HG03432 (cell line): ENCODE results near the gene GCHFR.
A peak's percentile ranks its signal among the peaks of the same experiment; 100 is the strongest.

ENCODE experiments used
- ATAC-seq: cut with Tn5 transposase; IDR thresholded peaks from one replicate; pipeline ENCODE4 v1.9.1; 2021; ENCODE audit warnings: mild to moderate bottlenecking, moderate library complexity; ENCODE audit not compliant: unreplicated experiment

GCHFR gene

DNA sequence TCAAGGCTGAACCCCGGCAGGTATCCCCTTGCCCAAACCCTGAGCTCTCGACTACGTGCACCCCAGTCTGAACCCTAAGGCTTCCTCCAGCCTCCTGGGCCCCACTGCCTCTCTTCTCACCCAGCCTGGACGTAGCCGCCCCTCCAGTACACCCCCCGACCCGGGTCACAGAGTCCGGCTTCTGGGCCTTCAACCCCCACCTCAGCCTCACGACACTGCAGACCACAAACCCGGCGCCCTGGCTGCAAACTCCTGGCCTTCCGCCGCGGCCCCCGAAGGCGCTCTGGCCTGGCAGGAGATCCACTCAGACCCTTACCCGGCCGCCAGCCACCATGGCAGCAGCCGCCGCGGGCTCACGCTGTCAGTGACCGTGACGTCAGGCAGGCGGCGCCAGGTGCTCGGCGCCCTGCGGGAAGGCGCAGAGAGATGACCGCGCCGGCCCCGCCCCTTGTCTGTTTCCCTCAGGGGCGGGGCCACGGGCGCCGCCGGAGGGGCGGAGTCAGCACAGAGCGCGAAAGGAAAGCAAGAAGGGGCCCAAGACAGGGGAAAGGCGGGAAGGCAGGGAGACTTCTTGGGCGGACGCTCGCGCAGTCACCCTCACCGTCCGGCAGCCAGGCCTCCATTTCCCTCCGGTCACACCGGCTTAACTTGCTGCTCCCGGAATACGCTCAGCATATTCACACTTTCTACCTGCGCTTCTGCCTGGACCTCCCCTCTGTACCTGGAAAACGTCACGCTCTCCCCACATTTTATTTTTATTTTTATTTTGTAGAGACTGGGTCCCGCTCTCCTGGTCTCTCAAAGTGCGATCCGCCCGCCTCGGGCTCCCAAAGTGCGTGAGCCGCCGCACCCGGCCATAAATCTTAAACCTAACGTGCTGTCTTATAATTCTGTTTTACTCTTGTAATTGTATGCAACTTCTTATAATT, 8.7 kb upstream of the GCHFR start, which contains the start of gene RMDN3:
RMDN3 (minus strand) TSS at position 372 of the 929 bp plus-strand sequence. CDS start 471 bp downstream, outside the sequence.
- ATAC-seq, result peak; percentile 85

DNA sequence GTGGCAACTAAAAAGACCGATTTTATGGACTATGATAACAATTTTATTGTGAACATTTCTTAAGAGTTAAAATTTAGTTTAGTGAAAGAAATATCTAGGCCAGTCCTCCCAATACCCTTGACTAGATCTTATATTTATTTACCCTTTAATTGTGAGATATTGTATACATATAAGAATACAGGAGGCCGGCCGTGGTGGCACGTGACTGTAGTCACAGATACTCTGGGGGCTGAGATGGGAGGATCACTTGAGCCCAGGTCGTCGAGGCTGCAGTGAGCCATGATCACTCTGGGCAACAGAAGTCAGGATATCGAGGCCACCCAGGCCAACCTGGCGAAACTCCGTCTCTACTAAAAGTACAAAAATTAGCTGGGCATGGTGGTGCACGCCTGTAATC, 8.1 kb upstream of the GCHFR start:
- ATAC-seq, result no peak

DNA sequence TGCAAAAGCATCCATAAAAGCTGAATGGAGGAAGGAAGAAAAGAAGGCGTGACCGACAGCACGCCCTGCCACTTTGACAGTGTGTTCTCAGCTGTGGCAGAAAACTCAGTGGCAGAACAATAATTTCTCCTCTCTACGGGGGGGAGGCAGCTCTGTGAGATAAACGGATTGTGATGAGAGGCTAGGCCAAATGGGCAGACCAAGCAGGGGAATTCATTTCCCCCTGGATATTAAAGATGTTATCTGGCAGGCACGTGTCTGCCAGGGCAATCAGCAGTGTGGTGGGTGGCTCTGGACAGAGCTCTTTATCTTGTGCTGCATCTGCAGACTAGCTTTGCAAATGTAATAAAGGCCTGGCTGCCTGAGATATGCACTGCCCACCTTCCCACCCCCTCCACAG, 6.9 kb upstream of the GCHFR start:
- no peak for ATAC-seq

DNA sequence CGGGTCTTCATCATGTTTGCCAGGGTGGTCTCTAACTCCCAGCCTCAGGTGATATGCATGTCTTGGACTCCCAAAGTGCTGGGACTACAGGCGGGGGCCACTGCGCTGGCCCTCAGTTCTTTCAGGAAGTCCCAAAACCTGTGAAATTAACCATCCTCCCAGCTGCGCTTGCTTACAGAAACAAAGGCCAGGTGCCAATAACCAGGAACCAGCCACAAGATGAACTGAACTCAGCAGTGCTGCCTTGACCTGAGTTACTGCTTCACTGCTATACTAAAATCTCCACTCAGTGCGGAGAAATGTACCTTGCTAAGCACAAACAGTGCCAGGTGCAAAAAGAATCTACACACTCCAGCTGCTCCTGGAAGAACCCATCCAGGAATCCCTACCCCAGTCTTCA, 3.9 kb upstream of the GCHFR start:
- no peak for ATAC-seq

DNA sequence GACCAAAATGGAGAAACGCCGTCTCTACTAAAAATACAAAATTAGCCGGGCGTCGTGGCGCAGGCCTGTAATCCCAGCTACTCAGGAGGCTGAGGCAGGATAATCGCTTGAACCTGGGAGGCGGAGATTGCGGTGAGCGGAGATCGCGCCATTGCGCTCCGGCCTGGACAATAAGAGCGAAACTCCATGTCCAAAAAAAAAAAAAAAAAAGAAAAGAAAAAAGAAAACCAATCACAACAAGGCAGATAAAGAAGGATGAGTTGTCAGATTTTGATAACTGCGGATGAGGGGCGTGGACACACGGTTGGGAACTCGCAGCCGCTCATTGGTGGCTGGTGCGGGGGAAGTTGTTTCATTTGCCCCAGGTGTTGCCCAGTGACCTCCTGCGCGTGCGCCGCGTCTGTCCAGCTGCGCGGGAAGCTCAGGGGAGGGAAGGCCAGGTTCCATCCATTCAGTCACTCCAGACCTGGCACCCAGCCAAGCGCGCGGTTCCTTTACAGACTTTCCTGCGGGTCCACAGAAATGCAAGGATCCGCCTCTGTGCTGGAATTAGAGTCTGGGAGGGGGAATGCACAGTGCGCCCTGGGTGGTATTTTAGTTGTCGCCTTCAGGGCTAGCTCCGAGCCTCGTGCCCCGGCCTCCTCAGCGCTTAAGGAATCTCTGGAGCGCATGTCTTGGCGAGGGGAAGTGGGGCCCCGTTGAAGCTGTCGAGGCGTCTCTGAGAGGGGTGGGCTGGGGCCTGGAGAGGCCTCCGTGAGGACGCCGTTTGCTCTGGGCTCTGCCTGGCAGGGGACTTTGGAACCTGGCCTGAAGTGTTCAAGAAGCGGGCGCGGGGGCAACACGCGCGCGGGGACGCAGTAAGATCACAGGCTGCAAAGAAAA, 708 bp upstream of the GCHFR start:
- peak; percentile 2 for ATAC-seq

DNA sequence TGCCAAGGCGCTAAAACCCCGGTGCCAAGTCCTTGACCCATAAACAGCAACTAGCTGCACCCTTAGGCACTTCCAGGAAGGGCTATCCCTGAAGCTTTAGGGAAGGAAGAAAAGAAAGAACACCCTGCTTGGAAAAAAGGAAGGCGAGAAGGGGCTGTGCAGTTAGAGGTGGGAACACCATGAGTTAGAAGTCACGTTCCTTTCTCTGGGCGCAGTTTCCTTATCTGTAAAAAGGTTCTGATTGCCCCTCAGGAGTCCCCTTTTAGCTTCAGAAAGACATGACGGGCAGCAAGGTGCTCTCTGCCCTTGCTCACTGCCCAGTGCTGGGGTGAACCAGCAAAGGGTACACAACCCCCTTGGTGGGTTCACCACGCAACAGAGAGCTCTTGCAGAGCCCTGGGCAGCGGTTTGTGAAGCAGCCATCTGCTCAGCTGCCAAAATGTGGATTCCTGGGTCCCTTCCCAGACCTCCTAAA, 798 bp downstream of the GCHFR start:
- no peak for ATAC-seq

DNA sequence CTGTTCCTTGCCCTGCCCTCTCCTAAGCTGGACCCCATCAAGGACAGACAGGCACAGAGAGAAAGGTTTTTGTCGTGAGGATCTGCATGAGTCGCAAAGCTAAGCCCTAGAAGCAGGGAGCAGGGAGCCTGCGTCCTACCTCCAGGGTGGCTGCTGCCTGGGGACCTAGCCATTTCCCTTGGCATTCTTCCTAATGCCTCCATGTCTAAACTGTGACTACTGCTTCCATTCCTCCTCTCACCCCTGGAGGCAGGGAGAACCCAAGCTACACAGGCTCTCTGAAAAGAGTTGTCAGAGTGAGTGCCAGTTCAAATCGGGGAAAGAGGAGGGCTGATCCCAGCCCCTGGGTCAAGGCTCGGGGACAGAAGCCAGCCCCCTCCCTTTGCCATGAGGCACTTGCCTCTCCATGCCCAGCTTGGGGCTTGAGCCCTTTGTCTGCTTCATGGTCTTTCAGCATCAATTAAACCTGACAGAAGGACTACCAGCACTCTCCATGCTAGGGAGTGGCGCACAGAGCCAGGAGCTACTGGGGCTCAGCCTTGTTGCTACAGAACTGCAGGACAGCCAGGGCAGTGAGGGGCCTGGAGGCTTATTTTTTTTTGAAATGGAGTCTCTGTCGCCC, 2.4 kb downstream of the GCHFR start:
- no peak for ATAC-seq

DNA sequence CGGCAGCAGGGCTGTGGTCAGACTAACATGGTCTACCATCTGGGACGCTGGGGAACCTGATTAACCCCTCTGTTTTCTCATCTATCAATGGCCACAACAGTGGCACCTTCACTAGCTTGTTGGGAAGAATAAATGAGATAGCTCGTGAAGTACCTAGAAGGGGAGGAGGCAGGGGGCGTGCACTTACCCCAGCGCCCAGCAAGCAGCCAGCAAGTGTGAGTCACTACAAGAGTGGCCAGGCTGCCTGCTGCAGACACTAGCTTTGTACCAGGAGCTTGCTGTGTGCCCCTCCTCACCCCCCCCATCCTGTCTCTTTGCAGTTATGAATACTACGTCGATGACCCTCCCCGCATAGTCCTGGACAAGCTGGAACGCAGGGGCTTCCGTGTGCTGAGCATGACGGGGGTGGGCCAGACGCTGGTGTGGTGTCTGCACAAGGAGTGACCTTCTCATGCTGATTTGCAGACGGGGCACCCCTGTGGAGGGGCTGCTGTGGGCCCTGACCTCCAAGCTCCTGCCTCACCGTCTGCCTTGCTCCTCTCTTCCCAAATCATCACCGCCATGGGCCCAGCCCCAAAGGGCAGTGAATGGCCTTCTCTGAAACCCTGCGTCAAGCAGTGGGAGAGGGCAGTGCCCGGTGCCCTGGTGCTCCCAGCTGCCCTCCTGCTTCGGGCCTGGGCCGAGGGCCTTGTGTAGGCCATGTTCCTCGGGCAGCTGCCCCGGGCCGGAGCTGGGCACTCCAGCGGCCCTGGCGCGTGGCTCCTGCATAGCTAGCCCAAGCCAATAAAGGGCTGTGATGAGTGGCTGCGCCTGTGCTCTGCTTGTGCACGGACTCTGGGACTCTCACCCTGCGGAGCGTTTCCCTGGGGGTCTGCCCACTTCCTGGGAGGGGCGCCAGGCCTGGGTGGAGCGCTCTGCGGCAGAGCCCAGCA, 3.3 kb downstream of the GCHFR start:
- ATAC-seq, result no peak

DNA sequence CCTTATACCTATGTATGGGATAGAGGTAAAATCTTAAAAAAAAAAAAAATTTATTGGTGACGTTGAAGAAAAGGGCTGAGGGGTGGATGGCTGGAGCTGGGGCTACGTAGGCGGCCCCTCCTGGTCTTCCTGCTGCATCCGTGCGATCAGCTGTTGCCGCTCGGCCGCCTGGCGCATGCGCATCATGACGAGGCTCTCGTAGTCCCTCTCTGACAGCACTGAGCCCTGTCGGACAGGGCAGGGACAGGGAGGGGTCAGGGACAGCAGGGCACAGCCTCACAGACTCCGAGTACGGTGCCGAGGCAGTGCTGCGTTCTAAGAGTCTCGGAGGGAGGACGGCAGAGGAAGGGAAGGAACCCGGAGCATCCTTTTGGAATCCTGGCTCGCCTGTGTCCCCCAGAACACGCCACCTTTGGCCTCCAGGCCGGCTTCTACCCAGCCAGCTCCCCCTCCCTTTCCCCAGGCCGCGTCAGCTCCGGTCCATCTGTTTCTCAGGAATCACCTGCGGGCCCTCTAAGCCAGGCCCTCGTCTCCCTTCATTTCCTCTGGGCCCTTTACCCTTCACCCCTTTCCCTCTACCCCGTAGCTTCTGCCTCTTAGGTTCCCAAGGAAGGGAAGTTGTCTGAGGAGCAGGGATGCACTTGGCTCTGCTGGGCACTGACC, 4.1 kb downstream of the GCHFR start:
- ATAC-seq, result no peak

DNA sequence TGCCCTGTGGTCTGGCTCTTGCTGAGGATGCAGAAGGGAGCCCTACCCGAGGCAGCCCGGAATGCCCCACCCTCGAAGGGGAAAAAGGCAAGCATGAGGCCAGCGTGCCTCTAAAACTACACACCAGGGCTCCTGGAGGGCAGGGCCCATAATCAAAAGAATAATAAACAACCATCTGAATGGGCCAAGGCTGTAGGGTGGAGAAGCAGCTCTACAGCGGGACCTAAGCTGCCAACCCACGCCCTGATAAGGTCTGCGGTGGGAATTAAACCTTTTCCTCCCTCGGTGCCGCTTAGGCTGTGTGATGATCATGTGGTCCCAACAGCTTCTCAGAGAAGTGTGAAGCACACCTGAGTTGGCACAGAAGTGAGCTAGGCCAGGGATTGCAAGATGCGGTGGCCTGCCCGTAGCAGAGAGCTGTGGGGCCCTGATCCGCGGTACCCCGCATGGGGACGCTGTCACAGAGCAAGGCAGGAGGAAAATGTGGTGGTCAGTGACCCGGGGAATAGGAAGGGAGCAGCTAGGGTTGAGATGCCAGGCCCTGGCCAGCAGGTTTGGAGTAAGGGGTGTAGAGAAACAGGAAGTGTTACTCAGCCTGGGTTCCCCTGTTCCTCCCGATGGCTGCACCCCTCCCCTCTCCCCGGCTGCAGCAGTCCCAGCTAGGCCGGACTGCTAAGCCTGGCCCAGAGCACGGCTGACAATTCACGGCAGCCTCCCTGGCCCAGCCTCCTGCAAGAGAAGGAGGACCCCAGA, 4.8 kb downstream of the GCHFR start:
- peak; percentile 1 for ATAC-seq

DNA sequence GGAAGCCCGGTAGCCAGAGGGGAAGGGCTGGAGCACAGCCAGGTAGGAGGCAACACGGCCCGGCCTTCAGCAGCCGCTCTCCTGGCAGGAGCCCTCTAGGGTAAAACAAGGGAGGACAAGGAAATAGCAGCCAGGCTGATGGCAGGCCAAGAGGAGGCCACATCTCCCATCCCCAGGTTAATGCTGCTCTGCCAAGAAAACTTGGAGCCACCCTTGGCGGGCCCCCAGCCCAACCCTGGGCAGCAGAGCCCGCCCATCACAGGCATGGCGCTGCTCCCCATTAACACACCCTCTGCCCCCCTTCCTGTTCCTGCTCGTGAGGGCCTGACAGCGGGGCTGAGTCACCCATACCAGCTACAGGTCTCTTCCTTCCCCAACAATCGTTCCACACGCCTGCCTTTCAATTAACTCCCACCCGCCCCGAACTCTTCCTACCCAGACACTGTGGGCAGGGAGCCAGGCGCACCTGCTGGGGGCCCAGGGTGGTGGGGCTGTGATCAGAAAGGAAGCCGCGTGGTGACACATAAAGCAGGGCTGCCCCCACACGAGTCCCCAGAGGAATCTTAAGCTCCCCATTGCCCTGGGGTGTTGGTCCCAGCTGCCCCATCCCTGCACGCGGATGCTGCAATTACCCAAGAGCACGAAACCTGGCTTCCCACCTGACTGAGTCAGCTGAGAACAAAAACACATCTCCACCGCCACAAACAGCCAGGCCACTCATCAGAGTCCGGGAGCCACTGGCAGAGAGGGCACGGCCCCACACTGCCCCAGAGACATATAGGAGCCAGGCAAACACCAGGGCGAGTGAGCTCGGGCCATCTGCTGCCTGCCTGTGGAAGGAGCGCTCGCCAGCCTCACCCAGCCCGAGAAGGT, 5.6 kb downstream of the GCHFR start, which contains the start of gene C15orf62:
C15orf62 (plus strand) TSS at position 707 of the 873 bp plus-strand sequence. CDS start 516 bp downstream, outside the sequence.
- ATAC-seq, result peak; percentile 57

DNA sequence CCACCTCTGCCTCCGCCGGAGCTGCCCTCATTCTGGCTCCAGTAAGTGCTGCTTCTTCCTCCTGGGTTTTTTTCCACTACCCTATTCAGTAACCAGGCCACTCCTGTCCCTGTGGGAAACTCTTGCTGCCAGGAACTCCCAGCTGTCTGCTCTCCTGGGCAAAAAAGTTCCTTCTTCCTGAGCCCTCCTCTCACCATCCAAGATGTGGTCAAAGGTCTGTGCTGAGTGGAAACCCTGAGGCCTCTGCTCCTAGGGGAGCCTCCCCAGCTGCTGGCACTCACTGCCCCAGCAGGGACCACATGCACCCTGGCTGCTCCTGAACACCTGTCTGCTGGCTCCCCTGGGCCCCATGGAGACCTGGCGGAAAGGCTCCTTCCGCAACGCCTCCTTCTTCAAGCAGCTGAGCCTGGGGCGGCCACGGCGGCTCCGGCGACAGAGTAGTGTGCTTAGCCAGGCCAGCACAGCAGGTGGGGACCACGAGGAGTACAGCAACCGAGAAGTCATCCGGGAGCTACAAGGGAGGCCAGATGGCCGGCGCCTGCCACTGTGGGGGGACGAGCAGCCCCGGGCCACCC, 6.4 kb downstream of the GCHFR start:
- no peak for ATAC-seq

DNA sequence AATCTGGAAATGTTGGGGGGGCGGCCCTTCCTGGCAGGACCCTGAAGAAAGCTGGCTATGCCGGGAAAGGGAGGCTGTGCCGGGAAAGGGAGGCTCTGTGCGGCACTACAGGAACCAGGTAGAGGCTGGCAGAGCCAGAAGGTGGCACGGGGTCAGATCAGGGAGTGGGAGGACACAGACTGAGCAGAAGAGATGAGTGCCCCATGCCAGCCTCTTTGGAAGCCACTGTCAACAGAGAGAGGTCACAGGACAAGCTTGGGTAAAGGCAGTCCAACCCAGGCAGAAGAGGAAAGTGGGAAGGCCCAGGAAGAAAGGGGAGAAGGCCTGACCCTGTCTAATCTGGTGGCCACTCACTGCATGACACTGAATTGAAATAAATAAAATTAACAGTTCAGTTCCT, 7.4 kb downstream of the GCHFR start:
- no peak for ATAC-seq

DNA sequence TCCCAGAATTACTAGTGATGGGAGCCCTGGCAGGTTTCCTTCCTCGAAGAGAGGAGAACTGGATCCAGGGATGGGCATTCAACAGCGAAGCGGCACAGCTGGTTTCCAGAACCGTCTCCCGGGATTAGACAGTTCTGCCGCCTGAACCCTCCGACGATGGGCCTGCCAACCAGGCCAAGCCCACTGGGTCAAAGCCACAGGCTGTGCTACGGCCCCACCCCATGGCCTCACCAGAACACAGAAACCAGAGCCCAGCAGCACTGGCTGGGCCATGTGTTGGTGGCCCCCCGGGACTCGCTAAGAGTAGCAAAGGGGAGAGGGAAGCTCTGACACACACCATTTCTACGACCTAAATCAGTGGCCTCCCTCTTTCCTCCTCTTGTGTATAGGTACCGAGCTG, 8.1 kb downstream of the GCHFR start:
- no peak for ATAC-seq

DNA sequence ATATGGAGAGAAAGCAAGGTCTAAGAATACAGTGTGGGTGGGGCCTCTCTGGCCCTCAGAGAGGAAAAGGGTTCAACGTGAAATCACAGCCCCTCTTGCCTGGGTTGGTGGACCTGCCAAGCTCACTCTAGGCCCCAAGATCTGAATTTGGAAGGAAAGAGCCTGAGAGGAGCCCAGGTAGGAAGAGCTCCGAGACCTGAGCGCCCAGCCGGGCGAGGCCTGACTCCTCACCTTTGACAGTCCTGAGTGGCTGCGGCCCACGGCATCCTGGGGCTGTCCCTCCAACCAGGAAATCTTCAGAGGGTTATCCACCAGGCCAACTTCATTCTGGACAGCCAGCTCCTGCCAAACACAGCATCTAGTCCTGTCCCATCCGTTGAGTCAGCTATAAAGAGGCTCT, 9.6 kb downstream of the GCHFR start:
- no peak for ATAC-seq

DNA sequence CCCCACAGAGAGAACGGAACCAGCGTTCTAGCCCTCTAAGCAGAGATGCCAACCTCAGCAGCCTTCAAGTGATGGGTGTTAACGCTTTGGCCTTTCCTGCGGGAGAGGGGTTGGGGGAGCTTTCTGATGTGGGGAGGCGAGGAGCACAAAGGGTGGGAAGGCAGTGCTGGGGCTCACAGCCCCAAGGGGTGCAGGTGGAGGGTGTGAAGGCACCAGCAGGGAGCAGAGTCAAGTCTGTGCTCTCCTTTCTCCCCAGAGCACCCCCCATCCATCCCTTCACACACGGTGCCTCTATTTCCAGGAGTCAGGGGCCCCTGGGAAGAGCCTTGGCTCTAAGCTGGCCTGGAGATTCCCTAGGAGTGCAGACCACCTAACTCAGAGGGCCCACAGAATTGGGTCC, 10.0 kb downstream of the GCHFR start:
- no peak for ATAC-seq

DNA sequence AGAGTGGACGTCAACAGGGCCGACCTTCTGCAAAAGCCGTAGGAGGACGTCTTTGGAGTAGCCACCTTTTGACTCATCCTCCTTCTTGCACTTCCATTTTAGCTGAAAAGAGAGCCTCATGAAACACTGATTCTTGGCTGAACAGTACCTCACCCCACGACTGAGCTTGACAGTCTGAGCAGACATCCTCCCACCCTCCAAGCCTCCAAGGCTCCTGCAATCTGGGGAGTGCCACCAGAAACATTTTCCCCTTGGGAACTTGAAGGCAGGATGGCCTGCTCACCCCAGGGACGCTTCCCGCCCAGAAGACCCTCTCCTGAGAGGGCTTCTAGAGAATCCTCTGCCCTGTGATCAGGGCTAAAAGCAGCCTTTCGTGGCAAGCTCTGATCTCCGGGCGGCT, 11.1 kb downstream of the GCHFR start:
- no peak for ATAC-seq
